Liver (tissue), 9 donors: Measurements from ENCODE around the gene KRTAP29-1. TPM values are rescaled to one million over a fixed set of nuclear protein-coding genes. Genes with fewer than 3 reads are reported as not detected.

Experiments used
- DNase-seq: peaks from one replicate; pipeline ENCODE4 v3.0.0-alpha.2; 2017; ENCODE audit warnings: low spot score
- H3K27ac ChIP-seq, 2 donors: one replicate each; pipeline ENCODE4 v1.7.0; 2013; ENCODE audit warnings: inconsistent platforms in 2 of 2, low read length in 2 of 2, control low read depth in 1 of 2, low read depth in 1 of 2, mild to moderate bottlenecking in 1 of 2
- H3K27me3 ChIP-seq, 4 donors: one replicate each; pipeline versions ENCODE4 v1.6.1 to v1.7.0; 2013; ENCODE audit warnings: low read length in 3 of 4, inconsistent platforms in 1 of 4, mild to moderate bottlenecking in 1 of 4, moderate library complexity in 1 of 4; ENCODE audit not compliant: control insufficient read depth in 4 of 4, insufficient read depth in 4 of 4
- H3K36me3 ChIP-seq, 4 donors: one replicate each; pipeline versions ENCODE4 v1.6.1 to v1.7.0; 2013; ENCODE audit warnings: low read length in 3 of 4, mild to moderate bottlenecking in 3 of 4, low read depth in 1 of 4, moderate library complexity in 1 of 4; ENCODE audit not compliant: control insufficient read depth in 4 of 4, insufficient read depth in 3 of 4
- H3K4me1 ChIP-seq, 4 donors: one replicate each; pipeline versions ENCODE4 v1.6.1 to v1.7.0; 2013; ENCODE audit warnings: low read length in 3 of 4, mild to moderate bottlenecking in 3 of 4, moderate library complexity in 1 of 4; ENCODE audit not compliant: control insufficient read depth in 4 of 4, insufficient read depth in 4 of 4
- H3K4me3 ChIP-seq, 3 donors: one replicate each; pipeline versions ENCODE4 v1.6.1 to v1.7.0; 2013; ENCODE audit warnings: low read length in 3 of 3, control low read depth in 1 of 3, low read depth in 1 of 3, mild to moderate bottlenecking in 1 of 3
- H3K9ac ChIP-seq, 2 donors: one replicate each; pipeline ENCODE4 v1.7.0; 2013; ENCODE audit warnings: low read length in 2 of 2, mild to moderate bottlenecking in 2 of 2, moderate library complexity in 2 of 2, control low read depth in 1 of 2, low read depth in 1 of 2
- H3K9me3 ChIP-seq, 4 donors: one replicate each; pipeline versions ENCODE4 v1.6.1 to v1.7.0; 2013; ENCODE audit warnings: low read length in 3 of 4; ENCODE audit not compliant: control insufficient read depth in 4 of 4
- EGR1 ChIP-seq, 2 donors: IDR thresholded peaks; 2 replicates each; pipeline ENCODE4 v1.6.1; 2016 to 2018; ENCODE audit warnings: antibody characterized with exemption in 2 of 2, low read depth in 2 of 2
- FOXA1 ChIP-seq: IDR thresholded peaks from 2 replicates; pipeline ENCODE4 v1.6.1; 2016; ENCODE audit warnings: antibody characterized with exemption
- FOXA2 ChIP-seq: IDR thresholded peaks from 2 replicates; pipeline ENCODE4 v1.6.1; 2016; ENCODE audit warnings: antibody characterized with exemption
- GABPA ChIP-seq, 2 donors: IDR thresholded peaks in 1 of 2; conservative IDR thresholded peaks in 1 of 2; 2 replicates each; pipeline ENCODE4 v1.6.1; 2016; ENCODE audit warnings: antibody characterized with exemption in 2 of 2, mild to moderate bottlenecking in 1 of 2, moderate library complexity in 1 of 2
- JUND ChIP-seq, 2 donors: IDR thresholded peaks; 2 replicates each; pipeline ENCODE4 v1.6.1; 2016; ENCODE audit warnings: antibody characterized with exemption in 2 of 2
- NR2F2 ChIP-seq: IDR thresholded peaks from 2 replicates; pipeline ENCODE4 v1.6.1; 2016; ENCODE audit warnings: antibody characterized with exemption
- RAD21 ChIP-seq, 2 donors: IDR thresholded peaks; 2 replicates each; pipeline ENCODE4 v1.6.1; 2016; ENCODE audit warnings: antibody characterized with exemption in 2 of 2, mild to moderate bottlenecking in 2 of 2
- RXRA ChIP-seq, 2 donors: IDR thresholded peaks; 2 replicates each; pipeline ENCODE4 v1.6.1; 2017 to 2018; ENCODE audit warnings: antibody characterized with exemption in 2 of 2, mild to moderate bottlenecking in 1 of 2
- SP1 ChIP-seq: IDR thresholded peaks from 2 replicates; pipeline ENCODE4 v1.6.1; 2018; ENCODE audit warnings: antibody characterized with exemption, mild to moderate bottlenecking
- YY1 ChIP-seq: IDR thresholded peaks from 2 replicates; pipeline ENCODE4 v1.6.1; 2016; ENCODE audit warnings: antibody characterized with exemption, mild to moderate bottlenecking
- WGBS: extraction: QIAGEN DNeasy Blood & Tissue Kit; methylation state at CpG from one replicate; pipeline ENCODE4 v1.1.7; 2013; 5-methylcytosine and 5-hydroxymethylcytosine counted together
- polyA plus RNA-seq, 2 donors: library from polyadenylated mRNA; stranded (reverse) in 1 of 2; unstranded in 1 of 2; fragments of 200-250 nt in 1 of 2; fragments of >200 nt in 1 of 2; fragmentation: Nextera tagmentation in 1 of 2; extraction: Ambion mirVana in 1 of 2; gene quantifications; one replicate each; pipeline versions ENCODE4 v1.2.1 to v1.2.3, GENCODE V29; 2013 to 2015
- total RNA-seq, 2 donors: library from RNA; depleted of rRNA; stranded (reverse); fragments of >200 nt; gene quantifications; one replicate each; pipeline ENCODE4 v1.2.3, GENCODE V29; 2014
- TF ChIP-seq, protein P1 (sequence below): IDR thresholded peaks from 2 replicates; pipeline ENCODE4 v1.6.1; 2016; ENCODE audit warnings: antibody characterized with exemption
- TF ChIP-seq, protein P2 (sequence below): IDR thresholded peaks from 2 replicates; pipeline ENCODE4 v1.6.1; 2016; ENCODE audit warnings: antibody characterized with exemption, mild to moderate bottlenecking
- TF ChIP-seq, protein P3 (sequence below): IDR thresholded peaks from 2 replicates; pipeline ENCODE4 v1.6.1; 2016; ENCODE audit warnings: antibody characterized with exemption
- TF ChIP-seq, protein P4 (sequence below): fragments of 150-350 bp; IDR thresholded peaks from 2 replicates; pipeline ENCODE4 v1.5.1; 2017; ENCODE audit warnings: improper control_type of control experiment, low read depth, low read length; ENCODE audit not compliant: missing input control
- donor health status: healthy.
- donor health status: healthy.
- donor health status: healthy.
- donor health status: healthy.
- donor health status: healthy.

KRTAP29-1 gene
- total and polyA plus RNA-seq, 4 donors, result not detected

DNA sequence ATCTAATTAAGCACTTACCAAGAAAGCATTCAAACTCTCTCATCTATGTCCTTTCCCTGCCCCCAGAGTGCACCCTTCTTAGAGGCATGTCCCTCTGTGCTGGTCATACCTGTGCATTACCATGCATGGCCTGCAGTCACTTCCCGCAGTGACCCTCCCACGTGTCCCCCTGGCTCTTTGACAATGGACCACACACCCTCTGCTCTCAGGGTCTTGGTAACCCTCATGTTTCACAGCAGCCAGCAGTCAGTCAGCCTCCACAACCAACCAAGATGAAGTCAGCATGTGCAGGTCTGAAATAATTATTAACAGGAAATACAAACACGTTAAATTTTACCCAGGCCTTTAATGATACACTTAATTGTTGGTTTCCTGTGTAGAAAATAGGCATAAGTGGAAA, 37.8 kb upstream of the KRTAP29-1 start:
- H3K9ac ChIP-seq, result no peak overlapping the region
- H3K27me3 ChIP-seq, result no peaks in the 10 kb centered on the region
- 47% methylated on average over 3 of the region's 3 CpGs for WGBS
- no peak for DNase-seq
- H3K9me3 ChIP-seq, result no peaks in the 10 kb centered on the region
- H3K27ac ChIP-seq, result no peak overlapping the region
- TF ChIP-seq FOXA2 (no peak), SP1 (no peak), YY1 (no peak), NR2F2 (no peak)
- TF ChIP-seq, protein P1, sequence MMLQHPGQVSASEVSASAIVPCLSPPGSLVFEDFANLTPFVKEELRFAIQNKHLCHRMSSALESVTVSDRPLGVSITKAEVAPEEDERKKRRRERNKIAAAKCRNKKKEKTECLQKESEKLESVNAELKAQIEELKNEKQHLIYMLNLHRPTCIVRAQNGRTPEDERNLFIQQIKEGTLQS, result no peak
- TF ChIP-seq, protein P2, sequence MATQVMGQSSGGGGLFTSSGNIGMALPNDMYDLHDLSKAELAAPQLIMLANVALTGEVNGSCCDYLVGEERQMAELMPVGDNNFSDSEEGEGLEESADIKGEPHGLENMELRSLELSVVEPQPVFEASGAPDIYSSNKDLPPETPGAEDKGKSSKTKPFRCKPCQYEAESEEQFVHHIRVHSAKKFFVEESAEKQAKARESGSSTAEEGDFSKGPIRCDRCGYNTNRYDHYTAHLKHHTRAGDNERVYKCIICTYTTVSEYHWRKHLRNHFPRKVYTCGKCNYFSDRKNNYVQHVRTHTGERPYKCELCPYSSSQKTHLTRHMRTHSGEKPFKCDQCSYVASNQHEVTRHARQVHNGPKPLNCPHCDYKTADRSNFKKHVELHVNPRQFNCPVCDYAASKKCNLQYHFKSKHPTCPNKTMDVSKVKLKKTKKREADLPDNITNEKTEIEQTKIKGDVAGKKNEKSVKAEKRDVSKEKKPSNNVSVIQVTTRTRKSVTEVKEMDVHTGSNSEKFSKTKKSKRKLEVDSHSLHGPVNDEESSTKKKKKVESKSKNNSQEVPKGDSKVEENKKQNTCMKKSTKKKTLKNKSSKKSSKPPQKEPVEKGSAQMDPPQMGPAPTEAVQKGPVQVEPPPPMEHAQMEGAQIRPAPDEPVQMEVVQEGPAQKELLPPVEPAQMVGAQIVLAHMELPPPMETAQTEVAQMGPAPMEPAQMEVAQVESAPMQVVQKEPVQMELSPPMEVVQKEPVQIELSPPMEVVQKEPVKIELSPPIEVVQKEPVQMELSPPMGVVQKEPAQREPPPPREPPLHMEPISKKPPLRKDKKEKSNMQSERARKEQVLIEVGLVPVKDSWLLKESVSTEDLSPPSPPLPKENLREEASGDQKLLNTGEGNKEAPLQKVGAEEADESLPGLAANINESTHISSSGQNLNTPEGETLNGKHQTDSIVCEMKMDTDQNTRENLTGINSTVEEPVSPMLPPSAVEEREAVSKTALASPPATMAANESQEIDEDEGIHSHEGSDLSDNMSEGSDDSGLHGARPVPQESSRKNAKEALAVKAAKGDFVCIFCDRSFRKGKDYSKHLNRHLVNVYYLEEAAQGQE, result no peak
- no peaks in the 10 kb centered on the region for H3K36me3 ChIP-seq
- no peak overlapping the region for H3K4me3 ChIP-seq
- no peaks in the 10 kb centered on the region for H3K4me1 ChIP-seq

DNA sequence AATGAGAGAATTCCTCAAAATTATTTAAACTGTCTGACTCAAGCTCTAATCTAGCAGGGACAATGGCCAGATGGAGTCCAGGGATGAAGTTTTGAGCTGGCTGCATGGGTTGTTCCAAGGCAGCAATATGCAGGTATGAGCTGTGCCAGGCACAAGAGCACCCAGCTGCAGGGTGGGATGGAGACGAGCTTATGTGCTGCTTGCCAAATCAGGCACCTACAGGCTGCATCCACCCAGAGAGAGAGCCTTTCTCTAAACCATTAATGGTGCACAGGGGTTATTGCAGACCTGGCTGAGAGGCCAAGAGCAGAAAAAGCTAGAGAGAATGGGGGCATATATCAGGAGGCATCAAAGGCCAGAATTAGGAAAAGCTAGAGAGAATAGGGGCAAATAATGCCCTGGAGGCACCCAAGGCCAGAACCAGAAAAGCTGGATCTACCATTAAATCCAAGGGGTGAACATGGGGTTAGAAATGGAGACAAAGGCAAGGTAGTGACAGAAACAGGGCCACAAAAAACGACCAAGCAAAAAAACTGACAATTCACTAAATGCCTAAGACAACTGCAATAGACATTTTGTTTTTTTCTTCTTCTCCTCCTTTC, 37.0 kb upstream of the KRTAP29-1 start:
- Histone ChIP-seq H3K27me3 (no peaks in the 10 kb centered on the region), H3K4me1 (no peaks in the 10 kb centered on the region), H3K27ac (no peak overlapping the region), H3K4me3 (no peak overlapping the region), H3K9ac (no peak overlapping the region), H3K36me3 (no peaks in the 10 kb centered on the region), H3K9me3 (no peaks in the 10 kb centered on the region)
- WGBS, result 55% methylated on average over 2 of the region's 2 CpGs
- TF ChIP-seq EGR1 (IDR thresholded peaks at IDR 0.05; ENCODE audit: low read depth in 2 of 2) (no peak), GABPA (IDR thresholded peaks at IDR 0.05 in 1 of 2, conservative IDR thresholded peaks at IDR 0.05 in 1 of 2) (no peak), FOXA2 (no peak), RAD21 (IDR thresholded peaks at IDR 0.05) (no peak), RXRA (IDR thresholded peaks at IDR 0.05) (no peak), FOXA1 (no peak), YY1 (no peak), JUND (IDR thresholded peaks at IDR 0.05) (no peak)
- TF ChIP-seq, protein P3, sequence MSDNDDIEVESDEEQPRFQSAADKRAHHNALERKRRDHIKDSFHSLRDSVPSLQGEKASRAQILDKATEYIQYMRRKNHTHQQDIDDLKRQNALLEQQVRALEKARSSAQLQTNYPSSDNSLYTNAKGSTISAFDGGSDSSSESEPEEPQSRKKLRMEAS, result no peak
- TF ChIP-seq, protein P4, sequence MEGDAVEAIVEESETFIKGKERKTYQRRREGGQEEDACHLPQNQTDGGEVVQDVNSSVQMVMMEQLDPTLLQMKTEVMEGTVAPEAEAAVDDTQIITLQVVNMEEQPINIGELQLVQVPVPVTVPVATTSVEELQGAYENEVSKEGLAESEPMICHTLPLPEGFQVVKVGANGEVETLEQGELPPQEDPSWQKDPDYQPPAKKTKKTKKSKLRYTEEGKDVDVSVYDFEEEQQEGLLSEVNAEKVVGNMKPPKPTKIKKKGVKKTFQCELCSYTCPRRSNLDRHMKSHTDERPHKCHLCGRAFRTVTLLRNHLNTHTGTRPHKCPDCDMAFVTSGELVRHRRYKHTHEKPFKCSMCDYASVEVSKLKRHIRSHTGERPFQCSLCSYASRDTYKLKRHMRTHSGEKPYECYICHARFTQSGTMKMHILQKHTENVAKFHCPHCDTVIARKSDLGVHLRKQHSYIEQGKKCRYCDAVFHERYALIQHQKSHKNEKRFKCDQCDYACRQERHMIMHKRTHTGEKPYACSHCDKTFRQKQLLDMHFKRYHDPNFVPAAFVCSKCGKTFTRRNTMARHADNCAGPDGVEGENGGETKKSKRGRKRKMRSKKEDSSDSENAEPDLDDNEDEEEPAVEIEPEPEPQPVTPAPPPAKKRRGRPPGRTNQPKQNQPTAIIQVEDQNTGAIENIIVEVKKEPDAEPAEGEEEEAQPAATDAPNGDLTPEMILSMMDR, result no peak
- TF ChIP-seq, protein P2, result no peak
- TF ChIP-seq, protein P1, result no peak
- DNase-seq, result no peak
